Brain microvascular endothelial cell (primary cell): Measurements from ENCODE around the gene LRP6.

Experiments used
- DNase-seq: peaks from one replicate; pipeline ENCODE4 v3.0.0-alpha.2; 2020
- H3K27ac ChIP-seq: fragments of 250-450 bp; sonication (Bioruptor Pico); 2 replicates; pipeline ENCODE4 v1.5.1; 2020; ENCODE audit warnings: mild to moderate bottlenecking, moderate library complexity
- H3K27me3 ChIP-seq: fragments of 250-450 bp; sonication (Bioruptor Pico); replicated peaks from 2 replicates; pipeline ENCODE4 v1.5.1; 2020; ENCODE audit warnings: mild to moderate bottlenecking
- H3K36me3 ChIP-seq: fragments of 250-450 bp; sonication (Bioruptor Pico); replicated peaks from 2 replicates; pipeline ENCODE4 v1.5.1; 2020; ENCODE audit warnings: mild to moderate bottlenecking
- H3K4me3 ChIP-seq: 2 replicates; pipeline ENCODE4 v1.5.1; 2011; ENCODE audit warnings: low read depth, mild to moderate bottlenecking, control low read depth, low read length, moderate library complexity
- in situ Hi-C: cut with HindIII; loops from 2 replicates; pipeline ENCODE4 v1.10.0; 2017; ENCODE audit warnings: low sequenced_read_pairs, low pct_ligation_motif_present
- TF ChIP-seq, protein P1 (sequence below): IDR thresholded peaks from 2 replicates; pipeline ENCODE4 v1.5.1; 2011; ENCODE audit warnings: low read depth, mild to moderate bottlenecking, moderate library complexity, low read length, control low read depth, inconsistent platforms; ENCODE audit errors: missing control alignments

The LRP6 gene

DNA sequence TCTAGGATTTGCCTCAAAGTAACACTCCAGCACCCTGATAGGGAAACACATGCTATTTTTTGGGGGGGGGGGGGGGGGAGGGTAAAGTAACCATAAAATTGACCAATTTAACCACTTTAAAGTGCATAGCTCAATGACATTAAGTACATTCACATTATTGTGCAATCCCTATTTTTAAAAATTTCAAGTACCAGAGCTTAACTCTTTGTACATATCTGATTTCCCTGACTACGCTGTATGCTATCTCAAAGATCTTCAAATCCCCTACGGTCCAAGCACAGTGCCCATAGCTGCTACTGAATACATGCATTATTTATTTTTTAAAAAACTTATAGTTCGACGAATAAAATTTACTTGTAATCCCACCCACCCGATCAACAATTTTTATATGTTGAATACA, 133.1 kb downstream of the LRP6 start:
- Histone ChIP-seq H3K36me3 (peaks cover 3% of the 10 kb centered on the region), H3K4me3 (no peak overlapping the region), H3K27ac (no peak overlapping the region), H3K27me3 (no peaks in the 10 kb centered on the region)
- TF ChIP-seq, protein P1, sequence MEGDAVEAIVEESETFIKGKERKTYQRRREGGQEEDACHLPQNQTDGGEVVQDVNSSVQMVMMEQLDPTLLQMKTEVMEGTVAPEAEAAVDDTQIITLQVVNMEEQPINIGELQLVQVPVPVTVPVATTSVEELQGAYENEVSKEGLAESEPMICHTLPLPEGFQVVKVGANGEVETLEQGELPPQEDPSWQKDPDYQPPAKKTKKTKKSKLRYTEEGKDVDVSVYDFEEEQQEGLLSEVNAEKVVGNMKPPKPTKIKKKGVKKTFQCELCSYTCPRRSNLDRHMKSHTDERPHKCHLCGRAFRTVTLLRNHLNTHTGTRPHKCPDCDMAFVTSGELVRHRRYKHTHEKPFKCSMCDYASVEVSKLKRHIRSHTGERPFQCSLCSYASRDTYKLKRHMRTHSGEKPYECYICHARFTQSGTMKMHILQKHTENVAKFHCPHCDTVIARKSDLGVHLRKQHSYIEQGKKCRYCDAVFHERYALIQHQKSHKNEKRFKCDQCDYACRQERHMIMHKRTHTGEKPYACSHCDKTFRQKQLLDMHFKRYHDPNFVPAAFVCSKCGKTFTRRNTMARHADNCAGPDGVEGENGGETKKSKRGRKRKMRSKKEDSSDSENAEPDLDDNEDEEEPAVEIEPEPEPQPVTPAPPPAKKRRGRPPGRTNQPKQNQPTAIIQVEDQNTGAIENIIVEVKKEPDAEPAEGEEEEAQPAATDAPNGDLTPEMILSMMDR = no peak
- in situ Hi-C loops = no loop called here
- DNase-seq = no peak

DNA sequence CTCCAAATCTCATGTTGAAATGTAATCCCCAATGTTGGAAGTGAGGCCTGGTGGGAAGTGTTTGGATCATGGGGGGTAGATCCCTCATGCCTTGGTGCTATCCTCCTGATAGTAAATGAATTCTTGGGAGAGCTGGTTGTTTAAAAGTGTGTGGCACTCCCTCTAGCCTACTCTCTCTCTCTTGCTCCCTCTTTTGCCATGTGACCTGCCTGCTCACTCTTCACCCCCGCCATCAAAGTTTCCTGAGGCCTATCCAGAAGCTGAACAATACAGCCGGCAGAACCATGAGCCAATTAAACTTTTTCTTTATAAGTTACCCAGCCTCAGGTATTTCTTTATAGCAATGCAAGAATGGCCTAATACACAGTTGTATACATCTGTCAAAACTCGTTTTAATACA, 133.6 kb downstream of the LRP6 start:
- H3K27me3 ChIP-seq = no peaks in the 10 kb centered on the region
- TF ChIP-seq, protein P1 = no peak
- H3K27ac ChIP-seq = no peak overlapping the region
- peaks cover 3% of the 10 kb centered on the region for H3K36me3 ChIP-seq
- DNase-seq = no peak
- no peak overlapping the region for H3K4me3 ChIP-seq
- in situ Hi-C loops = no loop called here

GRCh38 chr12:12128670-12129069, 138.2 kb downstream of the LRP6 start:
- Histone ChIP-seq H3K36me3 (peaks cover 18% of the 10 kb centered on the region), H3K27ac (no peak overlapping the region), H3K27me3 (no peaks in the 10 kb centered on the region), H3K4me3 (no peak overlapping the region)
- in situ Hi-C loops = no loop called here
- TF ChIP-seq, protein P1 = no peak
- DNase-seq = no peak

- in situ Hi-C loops = no loop called here
- H3K4me3 ChIP-seq = no peak overlapping the region
- no peaks in the 10 kb centered on the region for H3K27me3 ChIP-seq
- peaks cover 18% of the 10 kb centered on the region for H3K36me3 ChIP-seq
- no peak for DNase-seq
- no peak overlapping the region for H3K27ac ChIP-seq
- TF ChIP-seq, protein P1 = no peak
Observed at GRCh38 chr12:12127304-12127703, 139.5 kb downstream of the LRP6 start.

DNA sequence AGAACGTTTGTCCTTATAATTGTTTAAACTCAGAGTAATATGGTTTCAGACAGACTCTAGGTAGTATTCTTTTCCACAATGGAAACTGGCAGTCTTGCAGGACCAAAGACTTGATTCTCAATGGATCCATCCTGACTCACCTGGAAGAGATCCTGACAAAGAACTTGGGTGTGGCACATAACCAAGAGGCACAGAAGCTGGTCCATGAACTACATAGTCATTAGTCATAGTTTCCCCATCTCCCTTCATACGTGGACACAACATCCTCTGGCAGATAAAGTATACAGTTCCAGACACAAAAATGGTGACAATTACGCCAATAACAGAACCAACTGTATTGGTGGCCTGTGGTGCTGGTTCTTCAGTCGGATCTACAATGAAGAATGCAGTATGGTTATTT, 140.3 kb downstream of the LRP6 start:
- in situ Hi-C loops = no loop called here
- Histone ChIP-seq H3K36me3 (peaks cover 16% of the 10 kb centered on the region), H3K4me3 (no peak overlapping the region), H3K27ac (no peak overlapping the region), H3K27me3 (no peaks in the 10 kb centered on the region)
- TF ChIP-seq, protein P1 = no peak
- no peak for DNase-seq

DNA sequence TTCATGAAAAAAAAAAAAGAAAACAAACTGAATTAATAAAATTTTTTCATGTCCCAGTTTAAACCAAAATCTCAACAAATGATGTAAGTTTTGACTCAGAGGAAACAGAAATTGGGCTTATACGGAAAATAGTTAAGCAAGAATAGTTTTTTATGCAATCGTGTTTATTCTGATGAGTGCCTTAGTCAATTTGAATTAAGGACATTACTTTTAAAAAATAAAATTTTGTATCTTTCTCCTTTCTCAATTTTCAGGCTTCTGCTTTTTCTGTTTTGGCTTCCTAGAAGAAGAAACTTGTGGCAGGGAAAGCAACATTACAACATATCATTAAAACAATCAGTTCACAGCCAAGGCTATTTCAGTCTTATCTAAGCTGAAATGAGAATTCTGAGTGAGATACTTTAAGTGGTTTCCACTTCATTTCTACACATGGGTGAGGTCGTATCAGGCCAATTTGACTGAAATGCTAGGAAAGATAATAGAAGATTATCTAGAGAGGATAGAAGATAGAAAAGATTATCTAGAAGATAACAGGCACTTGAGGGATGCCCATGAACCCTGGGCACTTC, 143.7 kb downstream of the LRP6 start:
- no peaks in the 10 kb centered on the region for H3K27me3 ChIP-seq
- H3K36me3 ChIP-seq = peaks cover 20% of the 10 kb centered on the region
- DNase-seq = no peak
- H3K4me3 ChIP-seq = no peak overlapping the region
- in situ Hi-C loops = no loop called here
- TF ChIP-seq, protein P1 = no peak
- no peak overlapping the region for H3K27ac ChIP-seq
